ELR (cell line): ENCODE measurements around the gene KCNT2.
A peak's percentile ranks its signal among the peaks of the same experiment; 100 is the strongest.
"Not testable (repeated sequence)": the region's sequence is repeated elsewhere in the genome, so short reads cannot be mapped to it uniquely, and the experiment has no call there.

Experiments
- DNase-seq: peaks from one replicate; pipeline ENCODE4 v3.0.0-alpha.2; 2015; ENCODE audit warnings: low read depth

KCNT2 gene

DNA sequence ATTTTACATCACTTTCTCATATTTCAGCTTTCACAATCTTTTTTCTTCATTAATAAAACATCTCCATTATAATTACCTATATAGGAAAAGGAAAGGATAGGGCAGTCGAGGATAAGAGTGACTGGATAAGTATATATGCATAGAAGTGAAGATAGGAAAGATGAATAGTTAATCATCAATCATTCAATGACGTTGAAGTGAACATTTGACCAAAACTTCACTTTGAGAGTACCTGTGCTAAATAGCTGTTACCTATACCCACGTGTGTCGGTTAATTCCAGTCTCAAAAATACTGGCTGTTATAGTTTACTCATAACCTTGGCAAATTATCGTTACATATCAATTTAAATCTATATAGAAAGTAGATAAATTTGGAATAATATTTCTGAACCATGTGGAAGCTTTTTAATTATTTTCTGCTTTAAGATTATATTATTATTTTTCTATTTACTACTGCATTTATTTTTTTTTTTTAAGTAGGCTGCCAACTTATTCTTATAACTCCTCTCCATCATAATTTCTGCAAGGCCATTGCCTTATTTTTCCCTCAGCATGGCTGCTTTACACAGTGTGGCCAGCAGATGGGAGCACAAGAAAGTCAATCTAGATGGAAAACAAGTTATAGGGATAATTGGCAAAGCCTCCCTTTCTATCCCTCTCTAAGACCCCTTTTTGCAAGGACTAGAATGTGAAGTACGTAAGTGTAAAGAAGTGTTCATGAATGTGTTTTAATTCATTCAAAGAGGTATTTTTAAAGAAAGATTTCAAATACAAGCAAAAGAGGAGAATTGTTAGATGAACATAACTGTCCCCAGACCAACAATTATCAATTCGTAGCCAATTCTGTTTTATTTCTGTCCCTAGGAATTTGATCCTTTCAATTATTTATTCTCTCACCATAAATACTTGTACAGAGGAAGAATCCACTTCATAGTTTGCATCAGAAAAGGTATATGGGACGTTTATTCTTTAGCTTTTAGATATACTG, 290.4 kb downstream of the KCNT2 start:
- DNase-seq = peak; percentile 58

DNA sequence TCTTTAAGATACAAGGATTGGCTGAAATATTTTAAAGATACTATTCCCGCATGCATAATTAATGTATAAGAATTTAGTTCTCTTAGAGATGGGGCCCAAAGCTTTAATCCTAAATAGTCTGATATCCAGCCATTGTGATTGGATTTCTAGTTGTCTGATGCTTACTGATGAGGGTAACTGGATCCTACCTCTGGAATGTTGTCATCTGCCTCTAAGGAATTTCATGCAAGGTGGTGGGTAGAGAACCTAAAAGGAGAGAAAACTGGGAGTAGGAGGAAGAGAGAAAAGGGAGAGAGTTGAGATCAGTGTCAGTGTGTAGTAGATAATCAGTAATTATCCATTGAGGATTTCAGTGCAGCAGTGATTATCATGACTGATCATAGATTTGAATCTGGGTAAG, 295.5 kb downstream of the KCNT2 start:
- no peak for DNase-seq

DNA sequence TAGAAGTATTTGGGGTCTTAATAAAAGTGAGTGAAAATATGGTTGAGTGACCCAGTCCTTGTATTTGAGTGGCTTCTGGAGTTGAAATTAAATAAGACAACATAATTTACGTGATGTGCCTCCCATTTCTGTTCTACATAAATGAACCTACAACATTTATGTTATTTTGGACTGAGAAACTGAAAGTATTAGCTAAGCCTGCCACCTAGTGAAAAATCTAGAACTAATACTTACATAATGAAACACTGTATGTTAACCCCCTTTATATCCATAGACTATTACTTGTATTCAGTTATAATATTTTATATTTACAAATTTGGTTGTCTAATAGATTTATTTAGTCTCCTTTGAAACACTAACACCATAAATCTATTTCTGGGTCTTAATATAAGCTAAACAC, 298.9 kb downstream of the KCNT2 start:
- peak; percentile 61 for DNase-seq

DNA sequence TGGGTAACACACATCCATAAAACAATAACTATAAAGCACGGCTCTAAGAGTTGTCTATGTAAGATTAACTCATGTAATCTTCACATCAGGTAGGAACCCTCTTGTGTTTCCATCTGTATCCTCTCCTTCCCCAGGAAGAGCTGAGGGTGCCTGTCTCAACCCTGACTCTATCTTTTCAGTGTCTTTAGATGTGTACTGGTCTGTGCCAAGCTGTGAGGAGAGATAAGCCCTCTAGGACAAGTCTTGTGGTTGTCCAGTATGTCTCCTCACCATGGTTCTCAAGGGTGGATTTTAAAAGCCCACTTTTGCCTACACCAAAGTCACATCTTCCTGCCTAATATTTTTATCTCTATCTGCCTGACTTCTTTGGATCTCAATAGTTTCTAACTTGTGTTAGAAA, 300.1 kb downstream of the KCNT2 start:
- no peak for DNase-seq

DNA sequence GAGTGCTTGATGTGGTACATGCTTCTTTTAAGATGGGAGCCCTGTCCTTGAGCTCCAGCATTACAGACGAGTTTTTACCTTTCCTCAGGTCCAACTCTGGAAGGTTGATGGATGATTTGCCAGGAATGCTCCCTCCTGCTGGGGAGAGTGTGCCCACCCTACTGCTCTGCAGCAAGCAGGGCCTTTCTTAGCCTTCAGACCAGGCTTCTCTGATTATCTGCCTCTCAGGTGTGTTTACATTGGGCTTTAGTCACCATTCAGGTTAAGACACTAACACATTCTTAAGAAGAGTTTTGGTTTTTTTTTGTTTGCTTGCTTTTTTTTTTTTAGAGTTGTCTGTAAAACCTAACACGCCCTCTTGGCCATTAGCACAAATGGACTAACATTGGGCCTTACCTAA, 301.8 kb downstream of the KCNT2 start:
- DNase-seq = no peak

DNA sequence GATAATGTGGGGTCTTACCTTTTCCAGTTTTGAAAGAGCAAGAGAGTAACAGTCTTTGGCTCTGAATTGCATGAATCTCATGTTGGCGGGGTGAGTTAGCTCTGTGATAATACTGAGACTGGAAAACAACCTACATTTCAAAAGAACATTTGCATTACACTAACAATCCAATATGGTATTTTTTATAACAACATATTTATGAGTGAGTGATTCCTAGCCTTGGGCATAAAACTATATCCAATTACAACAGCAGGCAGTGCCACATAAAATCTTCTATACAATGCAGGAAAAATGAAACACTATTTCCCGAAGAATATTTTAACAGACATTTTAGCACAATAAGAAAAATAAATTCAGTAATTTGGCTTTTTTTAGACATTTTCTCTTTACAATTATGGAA, 303.0 kb downstream of the KCNT2 start:
- no peak for DNase-seq

DNA sequence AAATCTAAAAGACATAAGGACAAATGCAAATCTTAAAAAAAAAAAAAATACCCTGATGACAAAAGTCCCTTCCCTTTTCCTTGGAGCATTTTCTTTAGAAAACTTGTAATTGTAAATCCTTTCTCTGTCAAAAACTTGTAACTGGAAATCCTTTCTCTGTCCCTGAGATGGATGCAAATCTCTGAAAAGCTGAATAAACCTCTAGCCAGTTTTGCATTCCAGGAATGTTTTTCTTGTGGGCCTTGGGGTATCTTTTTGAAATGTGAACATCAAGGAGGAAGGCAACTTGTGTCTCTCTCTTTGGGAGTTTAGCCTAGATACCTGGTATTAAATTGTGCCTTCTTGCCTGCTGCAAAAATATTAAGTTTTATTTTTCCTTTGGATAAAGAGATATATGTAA, 305.3 kb downstream of the KCNT2 start:
- DNase-seq = no peak

DNA sequence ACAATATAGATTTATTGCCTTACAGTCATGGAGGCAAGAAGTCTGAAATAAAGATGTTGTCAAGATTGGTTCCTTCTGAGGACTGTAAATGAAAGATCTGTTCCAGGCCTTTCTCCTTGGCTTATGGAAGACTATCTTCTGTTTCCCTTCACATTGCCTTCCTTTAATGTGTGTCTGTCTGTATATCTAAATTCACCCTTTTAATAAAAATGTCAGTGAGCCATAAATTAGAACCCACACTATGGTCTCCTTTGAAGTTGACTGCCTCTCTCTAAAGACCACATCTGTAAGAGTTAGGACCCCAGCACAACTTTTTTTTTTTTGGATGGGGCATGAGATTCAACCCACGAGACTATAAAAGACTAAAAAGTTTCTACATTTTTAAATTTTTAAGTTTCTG, 305.8 kb downstream of the KCNT2 start:
- no peak for DNase-seq

DNA sequence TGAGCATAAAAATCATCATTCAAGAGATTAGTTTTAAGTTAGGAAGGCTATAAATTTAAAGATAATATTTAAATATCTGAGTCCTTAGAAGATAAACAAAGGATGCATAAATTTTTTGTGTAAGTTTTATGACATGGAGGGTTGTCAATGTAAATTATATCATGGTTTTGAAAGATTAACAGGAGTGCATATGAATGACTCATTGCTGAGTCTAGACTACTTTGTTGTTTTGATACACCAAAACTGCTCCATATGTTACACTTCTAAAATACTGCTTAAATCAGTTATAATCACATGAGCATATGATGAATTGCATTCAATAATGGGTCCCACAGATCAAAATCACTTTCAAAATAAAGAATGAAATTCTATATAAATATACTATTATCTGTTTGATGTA, 312.5 kb downstream of the KCNT2 start:
- peak; percentile 16 for DNase-seq

DNA sequence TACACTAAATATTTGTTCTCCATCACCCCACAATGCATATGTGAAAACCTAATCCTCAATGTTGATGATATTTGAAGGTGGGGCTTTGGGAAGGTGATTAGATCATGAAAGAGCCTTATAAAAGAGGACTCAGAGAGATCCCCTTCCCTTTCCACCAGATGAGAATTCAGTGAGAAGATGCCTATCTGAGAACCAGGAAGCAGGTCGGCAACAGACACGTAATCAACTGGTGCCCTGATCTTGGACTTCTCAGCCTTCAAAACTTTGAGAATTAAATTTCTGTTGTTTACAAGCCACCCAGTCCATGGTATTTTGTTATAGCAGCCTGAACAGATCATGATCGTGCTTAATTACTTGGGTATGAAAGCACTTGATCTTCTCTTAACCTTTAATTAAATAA, 329.4 kb downstream of the KCNT2 start:
- DNase-seq = no peak

DNA sequence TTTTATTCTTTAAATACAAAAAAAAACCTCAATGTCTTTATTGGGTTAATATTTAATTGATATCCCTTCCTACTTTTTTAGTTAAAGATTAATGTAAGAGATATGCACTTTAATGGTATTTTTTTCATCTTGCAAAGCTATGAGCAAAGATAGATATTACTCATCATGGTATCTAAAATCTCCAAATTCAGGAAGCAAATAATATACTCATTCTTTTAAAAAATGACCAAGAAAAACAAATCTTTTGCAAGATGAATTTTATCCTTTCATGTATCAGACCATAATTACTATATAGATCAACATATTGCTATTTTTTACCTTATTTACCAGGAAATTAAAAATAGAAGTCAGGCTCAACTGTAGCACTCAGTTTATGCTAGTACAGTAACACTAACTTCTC, 330.4 kb downstream of the KCNT2 start:
- no peak for DNase-seq

DNA sequence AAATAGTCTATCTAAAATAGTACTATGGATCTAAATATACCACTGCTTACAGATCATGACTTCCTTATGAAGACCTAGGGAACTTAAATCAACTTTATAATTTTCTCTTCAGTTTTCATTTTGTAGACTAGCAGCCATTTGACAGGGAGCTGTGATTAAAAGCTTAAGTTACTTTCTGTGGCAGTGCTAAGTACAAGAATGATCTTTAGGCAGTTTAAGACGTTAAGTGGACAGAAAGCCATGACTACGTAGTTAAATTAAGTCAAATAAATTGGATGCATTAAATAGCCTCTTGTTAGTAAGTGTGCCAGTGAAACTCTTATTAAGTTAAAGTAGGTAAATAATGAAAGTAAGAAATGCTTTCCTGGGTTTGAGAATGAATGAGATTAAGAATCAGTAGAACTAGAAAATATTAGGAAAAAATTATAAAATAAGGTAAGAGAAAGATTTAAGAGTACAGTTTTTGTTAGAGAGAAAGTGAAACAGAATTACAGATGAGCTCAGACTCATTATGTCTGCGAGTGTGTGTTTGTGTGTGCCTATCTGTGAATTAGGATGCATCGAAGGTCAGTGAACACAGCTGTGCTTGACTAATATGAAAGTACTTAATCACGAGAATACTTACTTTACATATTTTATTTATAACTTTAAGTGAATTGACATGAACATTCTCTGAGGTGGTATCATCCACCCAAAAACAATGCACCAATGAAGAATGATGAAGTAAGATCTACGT, 336.9 kb downstream of the KCNT2 start:
- no peak for DNase-seq

DNA sequence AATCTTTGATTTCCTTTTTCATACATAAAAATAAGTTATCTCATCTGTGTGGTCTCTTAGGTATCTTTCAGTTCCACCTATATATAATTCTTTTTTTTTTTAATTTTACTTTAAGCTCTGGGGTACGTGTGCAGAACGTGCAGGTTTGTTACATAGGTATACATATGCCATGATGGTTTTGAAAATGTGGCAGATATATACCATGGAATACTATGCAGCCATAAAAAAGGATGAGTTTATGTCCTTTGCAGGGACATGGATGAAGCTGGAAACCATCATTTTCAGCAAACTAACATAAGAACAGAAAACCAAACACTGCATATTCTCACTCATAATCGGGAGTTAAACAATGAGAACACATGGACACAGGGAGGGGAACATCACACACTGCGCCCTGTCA, 345.2 kb downstream of the KCNT2 start:
- DNase-seq = not testable (repeated sequence)

DNA sequence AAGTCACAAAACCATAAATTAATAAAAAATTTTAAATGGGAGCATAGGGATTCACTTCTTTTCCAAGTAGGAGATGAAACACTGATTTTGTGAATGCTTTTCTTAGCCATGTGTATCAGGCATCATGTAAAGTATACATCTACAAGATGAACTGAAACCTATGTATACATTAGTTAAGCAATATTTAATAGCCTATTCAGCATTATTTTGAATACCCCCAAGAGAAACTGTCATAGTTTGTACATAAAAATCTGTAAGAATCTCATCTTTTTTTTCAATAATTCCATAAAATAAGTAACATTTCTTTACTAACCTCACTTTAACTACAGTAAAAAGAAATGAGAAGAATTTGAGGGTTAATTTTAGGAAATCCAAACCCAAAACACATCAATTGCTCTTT, 348.0 kb downstream of the KCNT2 start:
- DNase-seq = no peak

DNA sequence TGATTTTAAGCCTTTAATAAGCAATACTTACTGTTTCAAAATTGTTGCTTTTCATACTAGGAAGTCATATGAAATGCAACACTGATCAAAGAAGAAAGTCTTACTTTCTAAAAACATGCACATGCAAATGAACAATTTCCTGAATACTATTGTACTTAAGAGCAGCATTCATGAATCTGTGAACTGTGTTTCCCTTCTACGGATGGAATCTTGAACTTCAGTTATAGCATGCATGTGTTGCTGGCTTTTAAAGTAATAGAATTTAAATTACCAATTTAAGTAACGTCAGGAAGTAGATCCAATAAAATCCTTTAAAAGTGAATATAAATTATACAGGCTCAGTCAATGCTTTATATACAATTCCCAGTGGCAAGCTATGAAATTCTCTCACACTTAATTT, 348.9 kb downstream of the KCNT2 start:
- no peak for DNase-seq

DNA sequence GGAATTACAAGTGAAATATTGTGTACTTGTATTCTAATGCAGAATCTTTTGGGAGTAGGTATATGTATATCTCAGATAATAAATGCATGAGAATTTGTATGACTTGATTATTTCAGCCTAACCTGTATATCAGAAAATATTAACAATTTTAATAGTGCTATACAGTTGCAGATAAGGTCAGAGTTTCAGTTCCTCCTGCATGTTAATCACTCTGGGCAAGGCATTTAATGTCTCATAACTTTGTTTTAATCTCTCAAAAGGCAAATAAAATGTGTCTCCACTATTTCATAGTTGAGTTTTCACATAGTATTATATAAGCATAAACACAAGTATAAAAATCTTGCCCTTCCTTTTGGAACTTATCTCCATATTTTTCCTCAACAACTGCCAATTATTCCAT, 352.5 kb downstream of the KCNT2 start:
- no peak for DNase-seq

DNA sequence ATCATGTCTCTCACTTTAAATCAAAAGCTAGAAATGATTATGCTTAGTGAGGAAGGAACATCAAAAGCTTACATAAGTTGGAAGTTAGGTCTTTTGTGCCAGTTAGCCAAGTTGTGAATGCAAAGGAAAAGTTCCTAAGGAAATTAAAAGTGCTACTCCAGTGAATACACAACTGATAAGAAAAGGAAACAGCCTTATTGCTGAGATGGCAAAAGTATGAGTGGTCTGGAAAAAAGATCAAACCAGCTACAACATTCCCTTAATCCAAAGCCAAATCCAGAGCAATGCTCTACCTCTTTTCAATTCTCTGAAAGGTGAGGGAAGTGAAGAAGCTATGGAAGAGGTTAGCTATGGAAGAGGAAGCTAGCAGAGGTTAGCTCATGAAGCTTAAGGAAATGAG, 378.7 kb downstream of the KCNT2 start:
- DNase-seq = no peak

DNA sequence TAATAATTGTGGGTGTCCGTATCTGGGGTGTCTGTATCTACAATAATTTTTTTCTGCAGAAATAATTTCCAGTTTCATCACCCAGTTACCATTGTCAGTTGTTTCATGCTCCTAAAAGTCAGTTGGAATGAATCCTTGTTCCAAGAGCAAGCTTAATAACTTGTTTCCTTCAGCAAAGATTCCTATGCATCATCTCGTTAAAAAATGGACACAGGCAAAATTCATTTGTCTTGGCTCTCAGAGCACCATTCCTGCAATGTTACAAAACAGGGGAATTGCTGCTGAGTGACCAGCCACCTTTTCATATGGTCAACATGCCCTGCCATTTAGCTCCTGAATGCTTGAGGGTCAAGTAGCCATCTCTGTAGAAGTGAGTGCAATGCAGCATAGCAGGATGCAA, 393.4 kb downstream of the KCNT2 start:
- DNase-seq = no peak

DNA sequence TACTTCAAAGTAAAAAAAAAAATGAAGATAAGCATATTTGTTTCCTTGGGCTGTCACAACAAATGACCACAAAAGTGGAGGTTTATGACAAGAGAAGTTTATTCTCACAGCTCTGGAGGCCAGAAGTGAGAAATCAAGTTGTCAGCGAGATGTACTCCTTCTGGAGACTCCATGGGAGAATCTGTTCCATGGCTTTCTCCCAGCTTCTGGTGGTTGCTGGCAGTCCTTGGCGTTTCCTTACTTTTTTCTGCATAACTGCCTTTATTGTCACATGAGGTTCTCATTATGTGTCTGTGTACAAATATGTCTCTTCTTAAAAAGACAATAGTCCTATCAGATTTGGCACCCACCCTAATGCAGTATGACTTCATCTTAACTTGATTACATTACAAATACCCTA, 398.3 kb downstream of the KCNT2 start:
- no peak for DNase-seq

DNA sequence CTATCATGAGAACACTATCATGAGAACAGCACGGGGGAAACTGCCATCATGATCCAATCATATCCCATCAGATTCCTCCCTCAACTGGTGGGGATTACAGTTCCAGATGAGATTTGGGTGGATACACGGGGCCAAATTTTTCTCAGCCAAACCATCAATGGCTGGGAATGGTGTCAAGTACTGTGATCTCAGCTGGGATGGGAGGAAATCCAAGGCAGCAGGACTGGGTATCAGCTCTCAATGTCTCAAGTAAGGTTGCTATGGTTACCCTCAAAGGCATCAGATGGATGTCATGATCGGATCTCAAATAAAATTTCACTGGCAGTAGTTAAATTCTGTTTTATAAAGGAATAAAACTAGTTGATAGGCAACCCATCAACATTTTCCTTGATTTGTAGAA, 399.0 kb downstream of the KCNT2 start:
- DNase-seq = no peak

DNA sequence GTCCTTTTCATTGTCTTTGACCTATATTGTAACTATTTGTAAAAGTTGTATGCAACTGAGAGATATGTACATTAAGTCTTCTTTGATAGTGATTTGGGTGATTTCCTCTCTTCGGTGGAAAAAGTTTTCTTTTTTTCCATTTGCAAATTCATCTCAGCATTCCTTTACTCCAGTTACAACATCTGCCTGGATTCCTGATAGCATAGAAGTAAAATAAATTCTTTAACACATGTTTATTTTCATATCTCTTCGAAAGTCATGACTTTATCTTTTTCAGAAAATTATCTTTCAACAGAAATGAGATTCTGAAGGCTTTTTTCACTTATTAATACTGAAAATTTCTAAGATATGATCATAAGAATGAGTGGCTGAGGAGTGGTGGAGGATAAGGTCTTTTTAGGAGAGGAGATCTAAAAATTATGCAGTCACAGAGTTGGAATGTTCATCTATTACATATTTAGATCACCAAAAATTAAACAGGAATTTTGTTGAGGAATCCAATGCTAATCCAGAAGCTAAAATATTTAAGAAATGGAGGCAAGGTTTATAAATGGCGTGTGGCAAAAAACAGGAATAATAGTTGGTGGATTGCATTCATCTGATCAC, 400.5 kb downstream of the KCNT2 start:
- DNase-seq = no peak

DNA sequence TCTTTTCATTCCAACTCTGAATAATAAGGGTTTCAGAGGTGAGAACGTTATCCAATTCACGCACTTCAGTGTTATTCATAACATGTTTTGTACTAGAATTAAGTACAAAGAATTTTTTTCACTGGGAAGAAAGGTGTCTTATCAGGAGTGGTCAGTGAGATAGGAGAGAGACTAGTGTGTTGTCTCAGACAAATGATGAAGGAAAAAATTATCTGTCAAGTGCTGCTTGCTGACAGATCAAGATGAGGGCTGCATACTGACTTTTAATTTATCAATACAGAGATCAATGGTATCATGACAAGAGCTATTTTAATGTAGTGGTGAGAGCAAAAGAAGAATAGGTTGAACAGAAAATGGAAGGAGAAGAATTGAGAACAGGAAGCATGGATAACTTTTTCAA, 402.4 kb downstream of the KCNT2 start:
- DNase-seq = no peak

DNA sequence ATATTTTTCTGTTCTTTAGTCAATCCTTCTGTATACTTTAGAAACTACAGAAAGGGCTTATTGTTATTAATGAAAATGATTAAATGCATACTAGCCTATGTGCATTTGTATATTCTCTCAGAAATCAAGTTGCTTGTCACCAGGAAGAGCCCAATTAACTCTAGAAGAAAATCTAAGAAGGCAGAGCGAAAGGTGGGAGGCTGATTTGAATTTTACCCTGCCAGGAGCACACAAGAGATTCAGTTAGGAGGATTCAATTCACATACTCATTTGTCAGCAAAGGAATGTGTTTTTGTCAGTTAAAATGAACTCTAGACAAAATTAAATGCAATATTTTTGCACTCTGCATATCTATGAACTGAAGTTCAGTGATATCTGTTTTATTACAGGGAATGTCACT, 411.8 kb downstream of the KCNT2 start:
- no peak for DNase-seq
